Neutrophil (primary cell): ENCODE data around the gene IFNE.

Experiments used
- H3K27ac ChIP-seq: fragments of 200-600 bp; sonication (generic); 2 replicates; pipeline ENCODE4 v1.5.1; 2016; ENCODE audit warnings: mild to moderate bottlenecking, moderate library complexity
- H3K27me3 ChIP-seq: fragments of 200-600 bp; sonication (generic); 2 replicates; pipeline ENCODE4 v1.6.0; 2016; ENCODE audit warnings: mild to moderate bottlenecking
- H3K36me3 ChIP-seq: fragments of 200-600 bp; sonication (generic); 2 replicates; pipeline ENCODE4 v1.5.1; 2017
- H3K4me1 ChIP-seq, 2 experiments: fragments of 200-600 bp in 1 of 2; sonication (generic) in 1 of 2; 1 replicate in 1 of 2; 2 replicates in 1 of 2; pipeline versions ENCODE4 v1.5.1 to v1.6.1; 2013 to 2016; ENCODE audit warnings: low read depth in 1 of 2, low read length in 1 of 2, mild to moderate bottlenecking in 1 of 2, moderate library complexity in 1 of 2; ENCODE audit not compliant: control insufficient read depth in 1 of 2, insufficient read depth in 1 of 2
- H3K4me3 ChIP-seq, 2 experiments: fragments of 200-600 bp in 1 of 2; sonication (generic) in 1 of 2; 1 replicate in 1 of 2; 2 replicates in 1 of 2; pipeline ENCODE4 v1.5.1; 2013 to 2016; ENCODE audit warnings: low read depth in 1 of 2, low read length in 1 of 2, mild to moderate bottlenecking in 1 of 2, moderate library complexity in 1 of 2
- H3K9me3 ChIP-seq: fragments of 200-600 bp; sonication (generic); 2 replicates; pipeline ENCODE4 v1.5.1; 2016
- TF ChIP-seq, protein P1 (sequence below): fragments of 200-600 bp; sonication (generic); IDR thresholded peaks from 2 replicates; pipeline ENCODE4 v1.5.1; 2016; ENCODE audit warnings: antibody characterized with exemption

Gene IFNE, protein sequence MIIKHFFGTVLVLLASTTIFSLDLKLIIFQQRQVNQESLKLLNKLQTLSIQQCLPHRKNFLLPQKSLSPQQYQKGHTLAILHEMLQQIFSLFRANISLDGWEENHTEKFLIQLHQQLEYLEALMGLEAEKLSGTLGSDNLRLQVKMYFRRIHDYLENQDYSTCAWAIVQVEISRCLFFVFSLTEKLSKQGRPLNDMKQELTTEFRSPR

DNA sequence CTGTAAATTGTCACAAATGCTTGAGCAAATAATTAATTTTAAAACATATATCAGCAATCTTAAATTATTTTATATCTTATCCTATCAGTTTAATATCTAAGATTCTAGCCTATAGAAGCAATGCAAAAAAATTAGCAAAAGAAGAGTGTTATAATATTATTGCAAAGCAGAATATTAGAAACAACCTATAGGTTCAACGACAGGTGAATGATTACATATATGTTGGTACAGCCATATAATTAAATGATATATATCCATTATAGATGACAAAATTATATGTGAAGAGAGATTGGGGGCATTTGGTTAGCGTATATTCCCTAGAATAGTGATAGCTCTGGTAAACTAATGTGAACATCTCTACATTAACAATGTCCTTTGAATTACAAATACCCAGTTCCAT is at the start of gene IFNE:
Gene IFNE, minus strand, starts transcription at position 101 of the 400 bp plus-strand sequence. CDS start 619 bp downstream, outside the sequence.
- Histone ChIP-seq H3K4me3 (no peak within 1 kb of the TSS), H3K27me3 (no peaks in the 10 kb centered on the region), H3K27ac (peak within 1 kb of the TSS; percentile 67), H3K36me3 (no peaks in the 10 kb centered on the region), H3K9me3 (no peaks in the 10 kb centered on the region), H3K4me1 (peaks cover 5 to 11% of the 10 kb centered on the region in 2 experiments)
- TF ChIP-seq, protein P1, sequence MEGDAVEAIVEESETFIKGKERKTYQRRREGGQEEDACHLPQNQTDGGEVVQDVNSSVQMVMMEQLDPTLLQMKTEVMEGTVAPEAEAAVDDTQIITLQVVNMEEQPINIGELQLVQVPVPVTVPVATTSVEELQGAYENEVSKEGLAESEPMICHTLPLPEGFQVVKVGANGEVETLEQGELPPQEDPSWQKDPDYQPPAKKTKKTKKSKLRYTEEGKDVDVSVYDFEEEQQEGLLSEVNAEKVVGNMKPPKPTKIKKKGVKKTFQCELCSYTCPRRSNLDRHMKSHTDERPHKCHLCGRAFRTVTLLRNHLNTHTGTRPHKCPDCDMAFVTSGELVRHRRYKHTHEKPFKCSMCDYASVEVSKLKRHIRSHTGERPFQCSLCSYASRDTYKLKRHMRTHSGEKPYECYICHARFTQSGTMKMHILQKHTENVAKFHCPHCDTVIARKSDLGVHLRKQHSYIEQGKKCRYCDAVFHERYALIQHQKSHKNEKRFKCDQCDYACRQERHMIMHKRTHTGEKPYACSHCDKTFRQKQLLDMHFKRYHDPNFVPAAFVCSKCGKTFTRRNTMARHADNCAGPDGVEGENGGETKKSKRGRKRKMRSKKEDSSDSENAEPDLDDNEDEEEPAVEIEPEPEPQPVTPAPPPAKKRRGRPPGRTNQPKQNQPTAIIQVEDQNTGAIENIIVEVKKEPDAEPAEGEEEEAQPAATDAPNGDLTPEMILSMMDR: no peak

DNA sequence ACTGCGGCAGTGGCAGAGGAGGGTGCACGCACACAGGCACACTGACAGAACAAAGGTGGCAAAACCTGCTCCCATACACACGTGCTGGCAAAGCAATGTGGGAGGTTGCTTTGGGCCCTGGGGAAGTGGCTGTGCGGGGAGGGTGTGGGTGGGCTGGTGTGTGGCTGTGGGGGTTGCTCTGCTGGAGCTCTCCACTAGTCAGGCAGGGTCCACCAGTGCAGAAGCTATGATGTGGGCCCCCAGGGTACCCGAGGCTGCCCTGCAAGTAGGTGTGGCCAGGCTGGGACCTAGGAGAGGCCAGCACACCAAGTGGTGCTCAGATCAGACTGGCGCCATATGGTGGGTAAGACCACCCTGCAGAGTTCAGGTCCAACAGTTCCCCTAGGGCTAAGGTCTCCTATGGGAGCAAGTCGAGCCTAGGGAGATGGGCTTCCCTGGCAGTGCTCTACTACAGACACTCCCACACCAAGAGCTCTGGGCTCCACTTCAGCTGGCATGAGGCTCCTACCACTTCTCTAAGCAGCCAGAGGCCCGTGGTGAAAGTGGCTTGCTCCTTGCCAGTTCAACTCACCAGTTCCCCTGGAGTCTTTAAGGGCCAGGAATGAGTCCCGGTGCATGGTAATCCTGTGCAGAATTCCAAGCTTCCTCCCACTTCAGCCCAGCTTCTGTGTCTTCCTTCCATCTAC is 46.2 kb upstream of the IFNE start:
- Histone ChIP-seq H3K27me3 (peaks cover 12% of the 10 kb centered on the region), H3K27ac (no peak overlapping the region), H3K4me1 (no peaks in the 10 kb centered on the region), H3K9me3 (no peaks in the 10 kb centered on the region), H3K36me3 (no peaks in the 10 kb centered on the region), H3K4me3 (no peak overlapping the region)
- TF ChIP-seq, protein P1: no peak

DNA sequence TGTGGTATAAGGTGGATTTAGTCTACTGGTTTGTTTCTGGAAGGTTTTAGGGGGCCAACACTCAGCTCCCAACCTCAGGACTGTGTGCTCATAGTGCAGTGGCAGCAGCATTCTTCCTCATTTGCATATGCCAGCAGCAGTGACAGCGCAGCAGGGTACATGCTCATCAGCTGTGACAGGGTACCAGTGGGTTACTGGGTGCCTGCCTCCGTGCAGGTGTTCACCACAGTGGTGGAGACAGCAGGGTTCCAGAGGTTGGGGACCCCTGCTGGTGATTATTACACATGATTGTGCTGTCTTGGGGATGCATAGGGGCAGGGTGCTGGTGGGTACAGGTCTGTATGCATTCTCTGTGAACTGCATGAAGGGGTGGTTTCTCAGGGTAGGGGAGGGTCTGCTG is 45.5 kb upstream of the IFNE start:
- Histone ChIP-seq H3K36me3 (no peaks in the 10 kb centered on the region), H3K27me3 (peaks cover 9% of the 10 kb centered on the region), H3K4me1 (no peaks in the 10 kb centered on the region), H3K9me3 (no peaks in the 10 kb centered on the region), H3K4me3 (no peak overlapping the region), H3K27ac (no peak overlapping the region)
- TF ChIP-seq, protein P1: no peak

DNA sequence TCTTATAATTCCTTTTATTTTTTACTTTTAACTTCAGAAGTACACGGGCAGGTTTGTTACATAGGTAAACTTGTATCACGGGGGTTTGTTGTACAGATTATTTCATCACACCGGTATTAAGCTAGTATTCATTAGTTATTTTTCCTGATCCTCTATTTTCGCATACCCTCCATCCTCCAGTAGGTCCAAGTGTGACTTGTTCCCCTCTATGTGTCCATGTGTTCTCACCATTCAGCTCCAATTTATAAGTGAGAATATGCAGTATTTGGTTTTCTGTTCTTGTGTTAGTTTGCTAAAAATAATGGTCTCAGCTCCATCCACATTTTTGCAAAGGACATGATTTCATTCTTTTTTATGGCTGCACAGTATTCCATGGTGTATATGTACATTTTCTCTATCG is 43.1 kb upstream of the IFNE start:
- Histone ChIP-seq H3K27me3 (peaks cover 16% of the 10 kb centered on the region), H3K36me3 (no peaks in the 10 kb centered on the region), H3K4me3 (no peak overlapping the region), H3K27ac (no peak overlapping the region), H3K4me1 (no peaks in the 10 kb centered on the region), H3K9me3 (no peaks in the 10 kb centered on the region)
- TF ChIP-seq, protein P1: no peak

DNA sequence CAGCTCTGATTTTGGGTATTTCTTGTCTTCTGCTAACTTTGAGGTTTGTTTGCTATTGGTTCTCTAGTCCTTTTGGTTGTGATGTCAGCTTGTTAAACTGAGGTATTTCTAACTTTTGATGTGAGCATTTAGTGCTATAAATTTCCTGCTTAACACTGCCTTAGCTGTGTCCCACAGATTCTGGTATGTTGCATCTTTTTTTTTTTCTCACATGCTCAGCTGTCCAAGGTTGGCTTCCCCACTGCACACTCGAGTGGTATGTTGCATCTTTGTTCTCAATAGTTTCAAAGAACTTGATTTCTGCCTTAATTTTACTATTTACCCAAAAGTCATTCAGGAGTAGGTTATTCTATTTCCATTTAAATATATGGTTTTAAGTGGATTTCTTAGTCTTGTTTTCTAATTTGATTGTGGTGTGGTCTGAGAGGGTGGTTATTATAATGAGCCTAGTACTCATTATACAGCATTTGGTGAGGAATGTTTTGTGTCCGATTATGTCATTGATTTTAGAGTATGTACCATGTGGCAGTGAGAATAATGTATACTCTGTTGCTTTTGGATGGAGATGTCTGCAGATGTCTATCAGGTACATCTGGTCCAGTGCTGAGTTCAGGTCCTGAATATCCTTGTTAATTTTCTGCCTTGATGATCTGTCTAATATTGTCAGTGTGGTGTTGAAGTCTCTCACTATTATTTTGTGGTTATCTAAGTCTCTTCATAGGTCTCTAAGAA is 42.2 kb upstream of the IFNE start:
- Histone ChIP-seq H3K27me3 (peaks cover 16% of the 10 kb centered on the region), H3K9me3 (no peaks in the 10 kb centered on the region), H3K4me1 (no peaks in the 10 kb centered on the region), H3K4me3 (no peak overlapping the region), H3K36me3 (no peaks in the 10 kb centered on the region), H3K27ac (no peak overlapping the region)
- TF ChIP-seq, protein P1: no peak
